Stimulated activated CD4-positive, alpha-beta T cell treated with anti-CD3 and anti-CD28 coated beads, Interleukin-15, amount 100 ng/mL, for 24 hours (primary cell): Measurements from ENCODE around the gene CARS2.
"Not testable (repeated sequence)": the region's sequence is repeated elsewhere in the genome, so short reads cannot be mapped to it uniquely, and the experiment has no call there.

Experiments
- DNase-seq: peaks from one replicate; pipeline ENCODE4 v3.0.0-alpha.2; 2020

Gene CARS2

DNA sequence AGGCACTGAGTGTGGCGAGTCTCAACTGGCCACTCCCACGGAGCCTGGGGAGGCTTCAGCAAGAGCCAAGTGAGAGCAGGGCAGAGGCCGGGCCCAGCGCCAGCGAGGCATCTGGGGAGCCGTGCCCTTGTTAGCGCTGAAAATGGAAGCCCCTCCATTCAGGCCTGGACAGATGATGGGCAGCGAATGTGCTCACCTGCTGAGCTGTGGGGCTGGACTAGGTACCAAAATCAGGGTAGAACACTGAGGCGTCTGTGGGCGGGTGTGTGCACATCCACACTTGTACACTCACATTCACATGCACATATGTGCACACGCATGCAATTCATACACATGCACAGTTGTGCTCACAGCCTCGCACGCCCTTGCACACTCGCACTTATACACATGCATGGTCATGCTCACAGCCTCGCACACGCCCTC lies 69.9 kb downstream of the CARS2 start:
- DNase-seq = no peak

DNA sequence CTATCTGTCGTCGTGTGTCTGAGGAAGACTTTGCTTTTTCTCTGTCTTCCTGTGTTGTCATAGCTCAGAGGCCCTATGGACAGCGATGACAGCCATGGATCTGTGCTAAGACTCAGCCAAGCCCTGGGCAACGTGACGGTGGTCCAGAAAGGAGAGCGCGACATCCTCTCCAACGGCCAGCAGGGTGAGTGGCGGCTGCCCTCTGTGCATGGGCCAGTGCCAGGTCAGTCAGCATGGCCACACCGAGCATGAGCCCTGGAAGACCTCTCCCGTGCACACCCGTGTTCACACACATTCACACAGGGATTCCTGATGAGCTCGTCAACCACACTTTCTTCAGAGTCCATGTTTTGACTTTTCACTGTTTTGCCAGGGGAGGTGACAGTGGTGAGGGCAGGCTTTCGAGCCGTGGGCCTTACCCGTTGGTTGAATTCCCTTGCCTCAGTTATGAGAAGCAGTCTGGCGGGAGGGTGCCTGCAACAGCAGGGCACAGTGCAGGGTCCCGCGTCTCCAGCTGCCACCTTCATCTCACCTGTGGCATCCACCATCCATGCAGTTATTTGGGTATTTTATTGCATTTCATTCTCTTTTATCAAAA lies 70.4 kb downstream of the CARS2 start:
- DNase-seq = no peak

GRCh38 chr13:110634558-110634957 lies 71.4 kb downstream of the CARS2 start:
- no peak for DNase-seq

DNA sequence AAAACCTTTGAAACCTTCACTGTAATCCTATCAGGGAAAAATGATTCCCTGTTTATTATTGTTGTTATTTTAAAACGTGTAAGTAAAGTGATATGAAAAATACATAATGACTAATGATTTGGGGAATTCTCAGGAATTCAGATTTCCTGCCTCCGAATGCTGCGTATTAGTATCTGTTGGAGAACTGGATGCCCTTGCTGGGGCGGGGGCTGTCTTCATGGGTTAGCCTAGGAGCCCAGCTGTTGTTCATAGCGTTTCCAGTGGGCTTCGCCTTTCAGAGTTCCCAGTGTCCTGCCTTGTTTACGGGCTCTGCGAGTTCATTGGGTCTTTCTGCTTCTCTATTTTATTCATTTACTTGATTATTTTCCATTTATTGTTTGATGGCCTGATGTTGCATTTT lies 72.1 kb downstream of the CARS2 start:
- DNase-seq = no peak

- DNase-seq = not testable (repeated sequence)
Observed at GRCh38 chr13:110632255-110632654, 73.7 kb downstream of the CARS2 start.

DNA sequence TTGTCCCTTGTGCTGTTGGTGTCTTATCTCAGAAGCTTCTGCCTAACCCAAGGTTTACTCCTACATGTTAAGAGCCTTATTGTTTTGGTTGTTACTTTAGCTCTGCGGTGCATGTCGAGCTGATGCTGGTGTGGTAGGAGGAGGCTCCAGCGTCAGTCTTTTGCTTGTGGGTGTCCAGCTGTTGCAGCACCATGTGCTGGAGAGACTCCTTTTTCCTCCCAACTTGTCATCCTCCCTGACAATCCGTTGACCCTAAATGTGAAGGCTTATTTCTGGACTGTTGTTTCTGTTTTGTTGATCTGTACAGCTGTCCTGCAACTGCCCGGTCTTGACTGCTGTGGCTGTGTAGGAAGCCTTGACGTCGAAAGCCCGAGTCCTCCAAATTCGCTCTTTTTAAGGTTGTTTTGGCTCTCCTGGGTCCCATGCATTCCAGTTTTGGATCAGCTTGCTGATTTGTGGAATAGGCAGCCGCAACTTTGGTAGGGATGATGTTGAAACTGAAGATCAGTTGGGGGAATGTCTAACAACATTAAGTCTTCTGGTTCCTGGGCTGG lies 75.3 kb downstream of the CARS2 start:
- DNase-seq = no peak

DNA sequence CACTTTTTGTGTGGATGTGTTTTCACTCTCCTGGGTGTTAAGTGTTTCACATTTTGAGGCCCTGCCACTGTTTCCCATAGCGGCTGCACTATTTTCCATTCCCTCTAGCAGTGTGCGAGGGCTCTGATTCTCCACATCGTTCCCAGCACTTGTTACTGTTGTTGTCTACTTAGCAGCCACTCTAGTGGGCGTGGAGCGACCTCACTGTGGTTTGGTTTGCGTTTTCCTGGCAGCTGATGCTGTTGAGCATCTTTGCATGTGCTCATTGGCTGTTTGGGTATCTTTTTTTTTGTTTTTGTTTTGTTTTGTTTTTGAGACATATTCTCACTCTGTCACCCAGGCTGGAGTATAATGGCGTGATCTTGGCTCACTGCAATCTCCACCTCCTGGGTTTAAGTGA lies 76.2 kb downstream of the CARS2 start:
- no peak for DNase-seq

DNA sequence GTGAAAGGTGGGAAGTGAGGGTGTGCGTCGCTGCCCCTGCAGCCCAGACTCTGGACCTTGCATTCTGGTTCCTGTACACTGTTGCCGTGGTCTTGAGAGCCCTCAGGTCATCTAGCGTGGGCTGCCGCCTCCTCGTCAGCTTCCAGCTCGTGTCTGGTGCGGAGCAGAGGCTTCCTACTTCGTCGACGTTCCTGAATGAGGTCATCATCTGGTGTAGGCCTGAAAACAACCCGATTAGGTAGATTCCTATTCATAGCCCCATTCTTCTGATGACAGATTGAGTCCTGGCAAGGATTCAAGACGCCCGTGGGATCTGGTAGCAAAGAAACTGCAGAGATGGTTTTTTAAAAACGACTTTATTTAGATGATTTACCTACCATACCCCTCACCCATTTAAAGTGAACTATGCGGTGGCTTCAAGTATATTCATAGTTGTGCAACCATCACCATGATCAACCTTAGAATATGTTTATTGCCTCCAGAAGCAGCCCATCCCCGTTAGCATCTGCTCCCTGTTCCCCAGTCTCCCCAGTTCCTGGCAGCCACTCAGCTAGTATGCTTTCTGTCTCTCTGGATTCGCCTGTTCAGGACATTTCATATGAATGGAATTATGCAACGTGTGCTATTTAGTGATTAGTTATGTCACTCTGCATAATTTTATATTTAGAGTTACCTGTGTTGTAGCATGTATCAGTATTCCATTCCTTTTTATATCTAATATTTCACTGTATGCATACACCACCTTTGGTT lies 76.8 kb downstream of the CARS2 start:
- no peak for DNase-seq

DNA sequence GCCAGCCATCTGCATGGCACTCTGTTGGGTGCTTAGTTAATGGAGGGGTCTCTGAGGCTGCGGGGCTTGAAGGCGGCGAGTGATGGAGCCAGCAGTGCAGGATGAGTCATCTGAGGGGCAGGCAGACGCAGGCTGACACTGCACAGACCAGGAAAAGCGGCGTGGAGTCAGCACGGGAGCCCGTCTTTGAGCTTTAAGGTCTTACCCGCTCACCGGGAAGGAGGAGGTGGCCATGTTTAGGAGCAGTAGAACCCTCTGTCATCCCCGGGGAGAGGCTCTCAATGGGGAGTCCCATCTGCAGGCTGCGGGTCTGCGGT lies 77.5 kb downstream of the CARS2 start:
- no peak for DNase-seq

DNA sequence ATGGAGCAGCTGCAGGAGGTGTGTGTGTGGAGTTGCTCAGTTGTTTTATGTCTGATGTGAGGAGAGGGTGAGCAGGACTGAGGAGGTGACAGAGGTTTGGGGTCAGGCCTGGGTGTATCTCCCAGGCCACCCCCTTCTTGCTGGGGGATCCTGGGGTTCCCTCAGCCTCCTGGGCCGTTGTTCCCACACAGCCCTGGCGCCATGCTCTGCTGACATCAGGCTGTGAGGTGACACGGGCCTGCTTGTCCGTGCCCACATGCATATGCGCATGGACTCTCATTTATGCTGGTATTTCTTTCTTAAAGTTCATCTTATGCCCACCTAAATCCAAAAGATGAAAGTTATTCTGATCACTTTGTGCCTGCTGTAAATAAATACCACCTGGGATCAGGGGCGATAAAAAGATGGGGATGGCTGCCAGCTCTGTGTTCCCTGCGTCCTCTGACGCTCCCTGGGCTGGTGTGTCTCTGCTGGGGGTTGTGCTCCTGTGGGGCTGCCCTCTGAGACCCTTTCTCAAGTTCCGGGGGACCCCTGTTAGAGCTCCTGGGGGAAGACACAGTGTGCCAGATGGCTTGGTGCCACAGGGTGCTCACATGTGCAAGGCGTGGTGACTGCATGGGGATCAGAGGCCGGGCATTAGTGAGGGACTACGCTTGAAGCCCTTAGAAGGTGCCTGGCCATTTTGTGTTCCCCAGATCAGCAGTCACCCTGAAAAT lies 78.0 kb downstream of the CARS2 start:
- DNase-seq = no peak

GRCh38 chr13:110627351-110627750 lies 78.6 kb downstream of the CARS2 start:
- no peak for DNase-seq

- DNase-seq = no peak
Observed at GRCh38 chr13:110626521-110626920, 79.4 kb downstream of the CARS2 start.

DNA sequence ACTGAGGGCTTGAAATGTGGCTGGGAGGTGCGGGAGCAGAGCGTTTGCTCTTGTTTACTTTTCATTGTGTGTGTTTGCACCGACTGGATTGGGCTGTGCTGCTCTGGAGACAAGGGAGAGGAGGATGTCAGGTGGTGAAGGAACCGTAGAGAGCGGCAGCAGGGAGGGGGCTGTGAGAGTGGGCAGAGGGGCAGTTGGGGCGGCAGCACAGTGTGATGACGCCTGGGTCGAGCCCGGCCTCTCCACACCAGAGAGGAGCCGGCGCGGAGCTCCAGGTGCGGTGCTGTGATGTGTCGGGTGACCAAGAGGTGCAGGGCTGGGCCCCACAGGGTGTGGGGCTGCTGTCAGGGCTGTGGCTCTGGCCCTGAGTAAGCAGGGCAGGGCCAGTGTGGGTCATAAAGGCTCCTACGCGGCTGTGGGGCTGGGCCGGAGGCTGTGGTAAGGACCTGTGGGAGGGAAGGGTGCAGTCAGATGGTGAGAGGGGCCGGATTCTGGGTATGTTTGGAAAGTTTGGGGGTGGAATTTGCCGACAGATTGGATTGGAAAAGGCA lies 80.1 kb downstream of the CARS2 start:
- DNase-seq = no peak

DNA sequence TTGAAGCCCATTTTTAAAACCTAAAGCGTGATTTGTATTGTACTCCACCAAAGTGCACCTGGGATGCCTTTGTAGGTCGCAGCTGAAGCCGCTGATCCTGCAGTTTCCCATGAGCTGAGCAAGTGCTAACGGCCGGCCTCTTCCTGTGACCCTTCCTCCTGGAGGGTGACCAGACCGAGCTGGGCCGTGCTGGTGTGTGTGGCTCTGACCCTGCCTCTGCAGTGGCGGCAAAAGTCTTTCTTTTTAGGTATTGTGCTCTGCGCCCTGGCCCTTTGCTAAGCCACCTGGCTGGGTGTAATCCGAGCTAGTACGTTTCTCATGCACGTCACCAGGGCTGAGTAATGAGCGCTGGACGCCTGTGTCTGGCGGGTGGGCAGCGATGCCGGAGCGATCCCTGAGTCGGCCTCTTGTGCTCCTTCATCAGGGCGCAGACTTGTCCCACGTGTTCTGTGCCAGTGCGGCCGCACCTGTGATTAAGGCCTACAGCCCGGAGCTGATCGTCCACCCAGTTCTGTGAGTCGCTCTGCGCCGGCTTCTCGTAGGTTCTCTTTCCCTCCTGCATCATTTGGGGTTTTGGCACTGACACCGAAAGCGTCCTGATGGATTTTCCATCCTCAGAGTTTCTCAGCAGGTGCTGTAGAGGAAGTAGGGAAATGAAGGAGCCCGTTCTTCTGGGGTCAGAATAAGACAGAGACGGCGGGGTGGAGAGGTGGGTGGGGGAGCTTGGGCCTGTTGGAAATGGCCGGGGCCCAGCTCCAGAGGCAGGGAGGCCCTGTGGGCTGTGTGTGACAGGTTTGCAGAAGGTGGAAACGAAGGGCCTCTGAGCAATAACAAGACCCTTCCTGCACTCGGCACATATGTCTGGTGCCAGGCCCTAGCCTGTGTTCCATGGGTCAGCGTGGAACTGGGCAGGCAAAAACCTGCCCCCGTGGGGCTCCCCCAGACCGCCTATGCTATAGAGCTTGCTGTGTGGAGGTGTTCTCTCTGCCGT lies 80.9 kb downstream of the CARS2 start:
- DNase-seq = no peak

GRCh38 chr13:110620596-110620995 lies 85.3 kb downstream of the CARS2 start:
- DNase-seq = no peak

DNA sequence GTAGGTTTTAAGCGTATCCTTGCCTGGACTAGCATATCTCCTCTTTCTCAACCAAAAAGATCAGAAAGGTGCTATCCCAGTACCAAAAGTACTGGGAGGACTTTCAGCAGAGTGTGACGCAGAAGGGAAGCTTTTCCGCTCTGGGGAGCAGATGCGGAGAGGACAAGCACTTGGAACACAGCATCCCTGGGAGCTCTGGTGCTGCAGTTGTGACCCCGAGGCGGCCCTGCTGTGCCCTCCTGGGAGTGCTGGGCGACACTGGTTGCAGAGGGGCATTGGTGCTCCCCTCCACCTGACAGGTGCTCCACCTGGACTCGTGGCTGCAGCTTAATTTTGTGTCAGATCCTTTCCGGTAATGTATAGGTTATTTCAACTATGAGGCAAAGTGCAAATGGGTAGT lies 87.1 kb downstream of the CARS2 start:
- DNase-seq = no peak

- no peak for DNase-seq
Observed at GRCh38 chr13:110618167-110618566, 87.7 kb downstream of the CARS2 start.

- no peak for DNase-seq
Observed at GRCh38 chr13:110617321-110618072, 88.4 kb downstream of the CARS2 start.

- DNase-seq = peak; percentile 56
Observed at GRCh38 chr13:110616103-110617101, 89.5 kb downstream of the CARS2 start.
